HG03378 (cell line): Measurements from ENCODE around the gene TMEM43.

Experiments
- ATAC-seq: cut with Tn5 transposase; IDR thresholded peaks from one replicate; pipeline ENCODE4 v1.9.1; 2021; ENCODE audit warnings: mild to moderate bottlenecking, moderate library complexity; ENCODE audit not compliant: unreplicated experiment

The TMEM43 gene

GRCh38 chr3:14135581-14135980, 10.7 kb downstream of the TMEM43 start:
- no peak for ATAC-seq

GRCh38 chr3:14137004-14137403, 12.2 kb downstream of the TMEM43 start:
- ATAC-seq = no peak

- ATAC-seq = no peak
Measured at GRCh38 chr3:14137445-14137844, 12.6 kb downstream of the TMEM43 start.

GRCh38 chr3:14138109-14138877, 13.4 kb downstream of the TMEM43 start:
- no peak for ATAC-seq

GRCh38 chr3:14138878-14139655, 14.2 kb downstream of the TMEM43 start:
- ATAC-seq = no peak

GRCh38 chr3:14139771-14140170, 14.9 kb downstream of the TMEM43 start:
- no peak for ATAC-seq

GRCh38 chr3:14140668-14141067, 15.8 kb downstream of the TMEM43 start:
- no peak for ATAC-seq

- no peak for ATAC-seq
Measured at GRCh38 chr3:14141144-14141543, 16.3 kb downstream of the TMEM43 start.

- no peak for ATAC-seq
Measured at GRCh38 chr3:14141602-14142341, 16.9 kb downstream of the TMEM43 start.

- ATAC-seq = no peak
Measured at GRCh38 chr3:14142567-14143270, 17.9 kb downstream of the TMEM43 start.

GRCh38 chr3:14143271-14144225, 18.7 kb downstream of the TMEM43 start:
- ATAC-seq = no peak

GRCh38 chr3:14144423-14145075, 19.7 kb downstream of the TMEM43 start:
- peak; percentile 94 for ATAC-seq

GRCh38 chr3:14145236-14145635, 20.4 kb downstream of the TMEM43 start:
- ATAC-seq = no peak

GRCh38 chr3:14145670-14146380, 21.0 kb downstream of the TMEM43 start:
- ATAC-seq = no peak

- ATAC-seq = no peak
Measured at GRCh38 chr3:14146381-14147065, 21.7 kb downstream of the TMEM43 start.

GRCh38 chr3:14147066-14147435, 22.2 kb downstream of the TMEM43 start:
- ATAC-seq = no peak

- no peak for ATAC-seq
Measured at GRCh38 chr3:14147617-14148016, 22.8 kb downstream of the TMEM43 start.
